Superior temporal gyrus (tissue), 1 donor: Measurements from ENCODE around the gene RNF148.
A peak's percentile ranks its signal among the peaks of the same experiment; 100 is the strongest.
"Not testable (repeated sequence)": the region's sequence is repeated elsewhere in the genome, so short reads cannot be mapped to it uniquely, and the experiment has no call there.

ENCODE experiments used
- DNase-seq: peaks from one replicate; pipeline ENCODE4 v3.0.0-alpha.2; 2016; ENCODE audit errors: extremely low spot score

RNF148 gene

GRCh38 chr7:122691569-122692235 is 11.0 kb downstream of the RNF148 start:
- no peak for DNase-seq

GRCh38 chr7:122689346-122690109 is 13.2 kb downstream of the RNF148 start:
- no peak for DNase-seq

- DNase-seq: no peak
Measured at GRCh38 chr7:122688400-122688998, 14.2 kb downstream of the RNF148 start.

GRCh38 chr7:122686360-122686878 is 16.3 kb downstream of the RNF148 start:
- DNase-seq: no peak

GRCh38 chr7:122684504-122684903 is 18.2 kb downstream of the RNF148 start:
- no peak for DNase-seq

GRCh38 chr7:122682815-122683550 is 19.7 kb downstream of the RNF148 start:
- no peak for DNase-seq

- DNase-seq: not testable (repeated sequence)
Measured at GRCh38 chr7:122681186-122681585, 21.5 kb downstream of the RNF148 start.

- no peak for DNase-seq
Measured at GRCh38 chr7:122679813-122680212, 22.9 kb downstream of the RNF148 start.

GRCh38 chr7:122679269-122679709 is 23.4 kb downstream of the RNF148 start:
- not testable (repeated sequence) for DNase-seq

- DNase-seq: no peak
Measured at GRCh38 chr7:122677149-122677548, 25.6 kb downstream of the RNF148 start.

GRCh38 chr7:122676466-122676865 is 26.3 kb downstream of the RNF148 start:
- no peak for DNase-seq

GRCh38 chr7:122675621-122676020 is 27.1 kb downstream of the RNF148 start:
- DNase-seq: no peak

- no peak for DNase-seq
Measured at GRCh38 chr7:122675011-122675410, 27.7 kb downstream of the RNF148 start.

- DNase-seq: peak; percentile 61
Measured at GRCh38 chr7:122674502-122674901, 28.2 kb downstream of the RNF148 start.

- DNase-seq: no peak
Measured at GRCh38 chr7:122673951-122674350, 28.8 kb downstream of the RNF148 start.

- DNase-seq: no peak
Measured at GRCh38 chr7:122672536-122672935, 30.2 kb downstream of the RNF148 start.

GRCh38 chr7:122663733-122664132 is 39.0 kb downstream of the RNF148 start:
- no peak for DNase-seq

- no peak for DNase-seq
Measured at GRCh38 chr7:122658856-122659255, 43.9 kb downstream of the RNF148 start.

GRCh38 chr7:122653685-122654084 is 49.0 kb downstream of the RNF148 start:
- no peak for DNase-seq

- no peak for DNase-seq
Measured at GRCh38 chr7:122652876-122653275, 49.8 kb downstream of the RNF148 start.
